KG1 (cell line): ENCODE results near the gene LCN1.

Source experiments
- DNase-seq: peaks from one replicate; lab custom pipeline; 2025; lab: John Stamatoyannopoulos, UW

LCN1 gene

GRCh38 chr9:135488527-135488926 is 32.7 kb upstream of the LCN1 start:
- no peak for DNase-seq

- DNase-seq: no peak
Observed at GRCh38 chr9:135489188-135489906, 31.9 kb upstream of the LCN1 start.

GRCh38 chr9:135490166-135490870 is 30.9 kb upstream of the LCN1 start:
- no peak for DNase-seq

- no peak for DNase-seq
Observed at GRCh38 chr9:135490980-135491464, 30.2 kb upstream of the LCN1 start.

GRCh38 chr9:135491764-135492163 is 29.5 kb upstream of the LCN1 start:
- DNase-seq: no peak

DNA sequence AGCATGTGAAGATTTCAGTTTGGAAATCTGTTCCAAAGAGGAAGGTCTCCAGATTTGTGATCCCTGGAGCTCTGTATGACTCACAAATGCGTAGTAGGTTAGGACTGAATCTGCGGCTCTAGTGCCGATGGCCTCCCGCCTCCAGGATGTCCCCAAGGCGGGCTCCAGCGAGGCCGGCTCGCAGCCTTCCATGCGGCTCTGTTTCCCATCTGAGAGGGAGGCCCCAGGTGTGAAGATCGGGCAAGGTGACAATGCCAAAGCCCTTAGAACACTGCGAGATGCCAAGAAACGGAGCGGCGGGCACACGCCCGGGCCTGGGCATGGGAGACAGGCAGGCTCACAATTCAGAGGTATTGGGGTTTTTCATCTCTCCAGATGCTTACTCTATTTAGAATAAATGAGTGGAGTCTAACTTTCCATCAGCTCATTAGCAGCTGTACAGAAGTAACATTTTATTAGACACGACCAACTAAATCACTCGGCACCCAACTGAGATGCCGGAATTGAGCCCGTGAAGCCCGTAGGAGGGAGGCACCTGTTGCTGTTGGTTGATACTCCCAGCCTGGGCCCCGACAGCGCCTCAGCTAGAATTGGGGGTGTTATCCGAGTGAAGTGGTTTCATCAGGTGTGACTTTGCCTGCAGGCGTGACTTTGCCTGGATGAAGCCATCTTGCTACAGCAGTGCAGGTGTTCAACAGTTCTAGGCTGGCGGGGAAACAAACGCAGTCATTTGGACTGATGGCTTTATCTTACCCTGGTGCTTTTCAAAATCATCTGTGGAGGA is 28.2 kb upstream of the LCN1 start:
- DNase-seq: no peak

DNA sequence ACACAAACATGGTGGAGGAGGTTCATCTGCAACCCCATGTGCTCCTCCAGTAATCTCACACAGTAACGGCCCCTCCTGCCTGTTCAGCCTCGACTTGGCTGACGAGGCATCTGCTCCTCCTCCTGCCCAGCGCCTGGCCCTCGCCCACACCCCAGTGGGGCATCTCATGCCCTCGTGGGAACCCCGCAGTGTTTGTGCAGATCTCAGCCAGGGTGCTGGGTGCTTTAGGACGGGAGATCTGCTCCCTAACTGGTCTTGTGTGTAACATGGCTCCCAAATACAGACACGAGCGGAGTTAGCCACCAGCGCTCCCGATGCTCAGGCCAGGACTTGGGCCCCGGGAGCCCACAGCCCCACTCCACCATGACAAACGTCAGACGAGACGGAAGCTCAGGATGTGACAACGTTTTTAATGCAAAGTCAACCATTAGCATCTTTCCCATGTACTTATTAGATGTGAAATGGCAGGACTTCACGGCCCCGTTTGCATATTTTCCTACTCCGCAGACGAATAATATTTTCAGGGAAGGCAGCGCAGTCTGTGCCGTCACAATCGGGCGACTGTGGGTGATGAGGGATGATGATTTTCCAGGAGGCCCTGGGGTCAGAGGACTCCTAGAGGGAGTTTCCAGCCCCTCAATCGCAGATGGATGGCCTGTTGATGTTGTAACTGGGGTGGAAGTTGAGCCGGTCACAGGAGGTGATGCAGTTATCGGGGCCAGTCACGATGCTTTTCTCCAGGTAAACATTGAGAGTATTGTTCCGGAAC is 26.3 kb upstream of the LCN1 start:
- no peak for DNase-seq

- no peak for DNase-seq
Observed at GRCh38 chr9:135498381-135499126, 22.7 kb upstream of the LCN1 start.

DNA sequence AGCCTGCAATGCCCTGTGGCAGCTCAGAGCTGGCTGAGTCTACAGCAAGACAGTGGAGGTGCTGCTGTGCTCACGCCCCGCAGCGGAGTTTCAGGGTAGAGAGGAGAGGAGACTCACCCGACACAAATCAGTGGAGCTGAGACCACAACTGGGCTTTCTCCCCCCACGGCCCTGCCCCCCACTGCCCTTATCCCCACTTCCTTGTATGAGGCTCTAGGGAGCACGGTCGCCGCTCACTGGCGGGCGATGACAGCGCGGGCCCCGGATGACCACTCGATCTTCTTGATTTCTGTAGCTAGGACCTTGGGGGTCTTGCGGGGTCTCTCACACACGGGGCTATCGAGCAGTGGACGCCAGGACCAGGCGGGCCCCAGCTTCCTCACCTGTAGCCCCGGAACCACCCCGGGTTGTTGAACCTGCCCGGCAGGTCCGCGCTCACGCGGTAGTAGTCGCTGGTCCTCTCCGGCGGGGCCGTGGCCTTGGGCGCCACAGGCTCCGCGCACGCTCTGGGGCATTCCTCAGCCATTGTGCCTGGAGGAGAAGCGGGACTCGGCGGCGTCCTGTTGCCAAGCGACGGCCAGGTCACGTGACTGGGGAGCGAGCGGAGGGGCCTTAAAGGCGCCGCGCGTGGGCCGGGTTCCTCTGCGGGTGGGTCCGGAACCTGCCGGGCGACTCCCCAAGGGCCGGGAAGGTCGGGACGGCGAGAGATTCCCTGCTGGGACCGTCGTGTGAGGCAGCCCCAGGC is 21.7 kb upstream of the LCN1 start:
- peak; percentile 5 for DNase-seq

DNA sequence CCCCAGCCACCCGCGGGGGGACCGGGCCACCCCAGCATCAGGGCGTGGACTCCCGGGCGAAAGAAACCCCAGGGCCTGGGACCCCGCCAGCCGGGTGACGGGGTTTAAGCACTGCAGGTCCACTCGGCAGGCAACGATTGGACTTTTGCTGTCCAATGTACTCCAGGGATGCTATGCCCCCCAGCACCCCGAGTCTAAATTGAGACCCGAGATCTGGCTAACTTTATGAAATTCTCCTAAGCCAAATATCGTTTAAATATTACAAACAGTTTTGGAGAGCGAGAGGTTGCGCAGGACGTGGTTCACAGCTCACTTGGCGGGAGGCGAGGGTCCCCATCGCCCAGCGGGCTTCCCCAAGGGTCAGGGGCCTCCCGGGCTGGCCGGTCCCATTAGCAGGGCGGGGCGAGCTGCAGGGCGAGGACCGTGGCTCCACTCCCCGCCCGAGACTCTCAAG is 21.1 kb upstream of the LCN1 start:
- no peak for DNase-seq

DNA sequence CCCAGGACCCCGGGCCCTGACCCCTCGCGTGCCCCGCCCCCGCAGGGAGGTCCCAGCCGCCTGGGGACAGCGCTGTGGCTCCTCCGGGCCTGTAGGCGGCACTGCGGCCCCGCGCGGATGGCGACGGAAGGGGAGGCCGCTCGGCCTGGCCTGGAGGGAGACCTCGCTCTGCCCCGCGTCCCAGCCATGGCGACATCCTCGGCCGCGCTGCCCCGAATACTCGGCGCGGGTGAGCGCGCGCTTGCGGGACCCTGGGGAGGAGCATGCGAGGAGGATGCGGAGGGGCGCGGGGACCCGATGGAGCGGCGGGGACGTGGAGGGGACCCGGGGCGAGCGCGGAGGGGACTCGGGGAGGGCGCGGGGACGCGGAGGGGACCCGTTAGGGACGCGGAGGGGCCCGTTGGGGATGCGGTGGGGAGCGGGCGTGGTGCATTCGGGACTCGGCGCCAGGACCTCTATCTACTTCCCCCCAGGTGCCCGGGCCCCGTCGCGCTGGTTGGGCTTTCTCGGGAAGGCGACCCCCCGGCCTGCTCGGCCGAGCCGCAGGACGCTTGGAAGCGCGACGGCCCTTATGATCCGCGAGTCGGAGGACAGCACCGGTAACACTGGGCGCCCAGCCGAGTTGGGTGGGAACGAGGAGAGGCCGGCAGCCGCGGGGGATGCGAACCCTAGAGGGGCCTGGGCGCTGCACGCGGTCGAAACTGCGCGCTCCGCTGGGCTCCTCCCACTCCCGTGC is 20.5 kb upstream of the LCN1 start, which contains the start of gene MRPS2:
Gene MRPS2 (plus strand): TSS at position 158 of the 736 bp plus-strand sequence. CDS start 29 bp downstream, at position 187.
- DNase-seq: peak; percentile 59

DNA sequence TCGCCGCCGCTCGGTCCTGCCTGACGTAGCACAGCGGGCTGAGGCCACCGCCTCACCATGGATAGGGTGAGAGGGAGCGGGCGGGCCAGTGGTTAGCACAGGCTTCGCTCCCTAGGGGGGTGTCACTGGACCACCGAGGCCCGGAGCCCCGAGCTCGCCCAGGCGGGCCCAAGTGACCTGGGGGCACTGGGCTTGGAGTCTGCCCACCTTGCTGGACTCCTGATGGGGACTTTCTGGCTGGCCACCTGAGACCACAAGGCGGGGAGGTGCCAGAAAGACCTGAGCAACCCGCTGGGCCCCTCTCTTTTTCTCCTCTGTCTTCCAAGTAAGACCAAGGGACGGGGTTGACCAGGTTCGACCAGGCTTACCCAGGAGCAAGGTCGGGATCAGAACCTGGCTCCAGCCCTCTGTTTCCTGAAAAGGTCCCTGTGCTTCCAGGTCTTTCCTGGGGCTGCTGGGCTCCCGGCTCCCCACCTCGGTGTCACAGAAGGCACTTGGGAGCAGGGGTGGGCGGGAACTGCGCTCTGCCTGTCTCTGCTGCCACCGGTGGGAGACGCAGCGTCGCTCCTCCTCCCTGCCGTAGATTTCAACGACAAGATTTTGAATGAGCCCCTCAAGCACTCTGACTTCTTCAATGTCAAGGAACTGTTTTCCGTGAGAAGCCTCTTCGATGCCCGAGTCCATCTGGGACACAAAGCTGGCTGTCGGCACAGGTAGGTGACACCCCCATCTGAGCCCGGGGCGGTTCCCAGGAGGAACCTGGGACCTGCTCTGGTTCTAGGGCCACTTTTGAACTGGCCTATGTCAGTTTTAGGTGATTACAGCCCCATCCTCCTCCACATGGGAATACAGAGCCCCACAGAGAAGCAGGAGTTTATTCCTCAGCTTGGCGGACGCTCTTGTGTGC is 19.7 kb upstream of the LCN1 start:
- DNase-seq: no peak

GRCh38 chr9:135502168-135502872 is 18.9 kb upstream of the LCN1 start:
- DNase-seq: no peak

- no peak for DNase-seq
Observed at GRCh38 chr9:135502873-135503321, 18.3 kb upstream of the LCN1 start.

DNA sequence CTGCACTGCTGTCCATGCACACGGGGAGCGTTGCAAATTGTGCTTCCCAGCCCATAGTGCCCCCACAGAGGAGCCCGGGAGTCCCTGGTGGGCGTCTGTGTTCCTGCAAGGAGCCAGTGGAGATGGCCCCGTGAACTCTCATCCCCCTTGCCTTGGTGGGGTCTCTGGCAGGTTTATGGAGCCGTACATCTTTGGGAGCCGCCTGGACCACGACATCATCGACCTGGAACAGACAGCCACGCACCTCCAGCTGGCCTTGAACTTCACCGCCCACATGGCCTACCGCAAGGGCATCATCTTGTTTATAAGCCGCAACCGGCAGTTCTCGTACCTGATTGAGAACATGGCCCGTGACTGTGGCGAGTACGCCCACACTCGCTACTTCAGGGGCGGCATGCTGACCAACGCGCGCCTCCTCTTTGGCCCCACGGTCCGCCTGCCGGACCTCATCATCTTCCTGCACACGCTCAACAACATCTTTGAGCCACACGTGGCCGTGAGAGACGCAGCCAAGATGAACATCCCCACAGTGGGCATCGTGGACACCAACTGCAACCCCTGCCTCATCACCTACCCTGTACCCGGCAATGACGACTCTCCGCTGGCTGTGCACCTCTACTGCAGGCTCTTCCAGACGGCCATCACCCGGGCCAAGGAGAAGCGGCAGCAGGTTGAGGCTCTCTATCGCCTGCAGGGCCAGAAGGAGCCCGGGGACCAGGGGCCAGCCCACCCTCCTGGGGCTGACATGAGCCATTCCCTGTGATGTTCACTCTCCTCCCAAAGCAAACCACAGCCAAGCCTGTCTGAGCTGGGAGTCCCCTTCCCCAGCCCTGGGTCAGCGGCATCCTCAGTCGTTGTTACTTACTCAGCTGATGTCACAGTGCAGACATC is 17.6 kb upstream of the LCN1 start:
- no peak for DNase-seq
